ENCODE measurements around the gene TENM3. TPM values are rescaled to one million over a fixed set of nuclear protein-coding genes. Genes with fewer than 3 reads are reported as not detected.

Gene TENM3
- total RNA-seq, 4 donors from 2014 or later: 19.7 to 47.2 (median 33.0) TPM

- DNase-seq (ENCODE audit: low spot score): no peak
- TF ChIP-seq, protein P1, sequence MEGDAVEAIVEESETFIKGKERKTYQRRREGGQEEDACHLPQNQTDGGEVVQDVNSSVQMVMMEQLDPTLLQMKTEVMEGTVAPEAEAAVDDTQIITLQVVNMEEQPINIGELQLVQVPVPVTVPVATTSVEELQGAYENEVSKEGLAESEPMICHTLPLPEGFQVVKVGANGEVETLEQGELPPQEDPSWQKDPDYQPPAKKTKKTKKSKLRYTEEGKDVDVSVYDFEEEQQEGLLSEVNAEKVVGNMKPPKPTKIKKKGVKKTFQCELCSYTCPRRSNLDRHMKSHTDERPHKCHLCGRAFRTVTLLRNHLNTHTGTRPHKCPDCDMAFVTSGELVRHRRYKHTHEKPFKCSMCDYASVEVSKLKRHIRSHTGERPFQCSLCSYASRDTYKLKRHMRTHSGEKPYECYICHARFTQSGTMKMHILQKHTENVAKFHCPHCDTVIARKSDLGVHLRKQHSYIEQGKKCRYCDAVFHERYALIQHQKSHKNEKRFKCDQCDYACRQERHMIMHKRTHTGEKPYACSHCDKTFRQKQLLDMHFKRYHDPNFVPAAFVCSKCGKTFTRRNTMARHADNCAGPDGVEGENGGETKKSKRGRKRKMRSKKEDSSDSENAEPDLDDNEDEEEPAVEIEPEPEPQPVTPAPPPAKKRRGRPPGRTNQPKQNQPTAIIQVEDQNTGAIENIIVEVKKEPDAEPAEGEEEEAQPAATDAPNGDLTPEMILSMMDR (IDR thresholded peaks at IDR 0.05): no peak
- ATAC-seq (ENCODE audit: low FRiP score): no peak
Observed at GRCh38 chr4:182578402-182578801, 335.2 kb downstream of the TENM3 start.

- TF ChIP-seq, protein P1 (IDR thresholded peaks at IDR 0.05): no peak
- ATAC-seq (ENCODE audit: low FRiP score): no peak
- no peak for DNase-seq (ENCODE audit: low spot score)
Observed at GRCh38 chr4:182582245-182582644, 339.0 kb downstream of the TENM3 start.

DNA sequence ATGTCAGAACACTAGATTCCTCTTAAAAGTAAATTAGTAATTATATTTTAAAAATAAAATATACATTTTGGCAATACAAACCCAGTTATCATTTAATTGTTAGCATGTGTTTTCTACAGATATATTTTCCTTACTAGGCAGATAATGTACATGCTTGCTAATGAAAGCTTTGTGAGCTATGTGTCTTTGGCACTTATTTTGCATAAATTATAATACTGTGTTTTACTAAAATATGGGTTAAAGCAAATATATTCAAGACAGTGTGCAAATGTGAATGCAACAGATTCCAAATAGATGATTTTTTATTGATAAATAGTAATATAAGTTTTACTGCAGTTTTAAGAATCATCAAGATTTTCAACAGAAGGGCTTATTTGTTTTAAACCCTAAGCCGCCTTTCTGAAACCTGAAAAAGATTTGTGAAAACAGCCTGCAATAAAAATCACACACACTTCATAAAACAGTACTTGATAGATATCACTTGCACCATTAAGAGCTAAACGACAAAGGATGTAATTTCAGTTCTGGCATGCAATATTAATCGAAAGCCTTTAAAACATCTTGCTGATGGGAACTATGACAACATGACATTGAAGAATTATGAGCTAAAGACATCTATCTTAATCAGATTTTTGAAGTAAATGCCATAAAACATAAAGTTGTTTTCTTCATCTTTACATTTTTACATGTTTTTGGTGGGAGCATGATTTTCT, 340.7 kb downstream of the TENM3 start:
- no peak for DNase-seq (ENCODE audit: low spot score)
- TF ChIP-seq, protein P1 (IDR thresholded peaks at IDR 0.05): no peak
- no peak for ATAC-seq (ENCODE audit: low FRiP score)

GRCh38 chr4:182585321-182585720, 342.1 kb downstream of the TENM3 start:
- ATAC-seq (ENCODE audit: low FRiP score): no peak
- no peak for DNase-seq (ENCODE audit: low spot score)
- TF ChIP-seq, protein P1 (IDR thresholded peaks at IDR 0.05): no peak

DNA sequence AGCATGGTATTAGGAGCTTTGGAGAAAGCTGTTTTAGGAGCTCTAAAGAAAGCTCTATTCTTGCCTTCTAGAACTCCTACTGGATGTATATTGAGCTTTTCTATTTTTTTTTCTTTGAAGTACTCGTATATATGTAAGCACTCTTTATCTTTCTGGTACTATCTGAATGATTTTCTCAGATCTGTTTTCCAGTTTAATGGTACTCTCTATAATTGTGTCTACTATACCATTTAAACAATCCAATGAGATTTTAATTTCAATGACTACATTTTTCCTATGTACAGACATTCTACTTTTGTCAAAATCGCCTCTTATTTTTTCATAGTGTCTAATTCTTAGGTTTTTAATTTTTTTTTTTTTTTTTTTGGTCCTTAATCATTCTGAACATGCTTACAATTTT, 345.9 kb downstream of the TENM3 start:
- ATAC-seq (ENCODE audit: low FRiP score): no peak
- TF ChIP-seq, protein P1 (IDR thresholded peaks at IDR 0.05): no peak
- DNase-seq (ENCODE audit: low spot score): no peak

- TF ChIP-seq, protein P1 (IDR thresholded peaks at IDR 0.05): no peak
- DNase-seq (ENCODE audit: low spot score): no peak
- ATAC-seq (ENCODE audit: low FRiP score): no peak
Observed at GRCh38 chr4:182593402-182593801, 350.2 kb downstream of the TENM3 start.

DNA sequence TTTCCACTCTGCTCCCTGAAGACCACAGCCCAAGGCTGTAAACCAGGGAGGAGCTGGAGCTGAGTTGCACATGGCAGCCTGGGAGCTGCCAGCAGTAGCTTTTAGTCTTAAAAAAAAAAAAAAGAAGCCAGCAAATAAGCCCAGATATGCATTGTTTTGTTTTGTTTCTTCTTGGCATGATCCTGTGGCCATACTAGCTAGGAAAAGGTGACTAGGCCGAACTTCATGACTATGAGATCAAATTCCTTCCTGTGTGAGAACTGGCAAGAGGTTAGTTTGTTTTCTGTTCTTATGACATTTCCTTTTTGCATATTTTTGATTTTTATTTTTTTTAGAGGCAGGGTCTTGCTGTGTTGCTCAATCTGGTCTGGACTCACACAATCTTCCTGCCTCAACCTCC, 350.7 kb downstream of the TENM3 start:
- TF ChIP-seq, protein P1 (IDR thresholded peaks at IDR 0.05): no peak
- DNase-seq (ENCODE audit: low spot score) (no peak), ATAC-seq (ENCODE audit: low FRiP score) (no peak)

Data from omental fat pad (tissue), 4 donors.